Mammary epithelial cell (primary cell): ENCODE measurements around the gene DIS3L2.

Source experiments
- CTCF ChIP-seq, 2 donors: IDR thresholded peaks in 1 of 2; conservative IDR thresholded peaks in 1 of 2; 2 replicates each; pipeline ENCODE4 v1.5.1; 2011 to 2012; ENCODE audit warnings: inconsistent platforms in 2 of 2, low read length in 2 of 2, mild to moderate bottlenecking in 2 of 2, control low read depth in 1 of 2, low read depth in 1 of 2; ENCODE audit not compliant: insufficient read depth in 1 of 2; ENCODE audit errors: extremely low read depth in 1 of 2
- EZH2 ChIP-seq: IDR thresholded peaks from 2 replicates; pipeline ENCODE4 v1.6.1; 2012; ENCODE audit warnings: low read length, inconsistent platforms, borderline replicate concordance

- peak; percentile 78 to 81 for TF ChIP-seq CTCF (conservative IDR thresholded peaks at IDR 0.05 in 1 of 2, IDR thresholded peaks at IDR 0.05 in 1 of 2; ENCODE audit: extremely low read depth in 1 of 2, insufficient read depth in 1 of 2, low read depth in 1 of 2, low read length in 2 of 2)
- no peak for TF ChIP-seq EZH2
Observed at GRCh38 chr2:232327105-232328031, 365.9 kb downstream of the DIS3L2 start.
